ENCODE results near the gene ARHGEF28.

- TF ChIP-seq, protein P1, sequence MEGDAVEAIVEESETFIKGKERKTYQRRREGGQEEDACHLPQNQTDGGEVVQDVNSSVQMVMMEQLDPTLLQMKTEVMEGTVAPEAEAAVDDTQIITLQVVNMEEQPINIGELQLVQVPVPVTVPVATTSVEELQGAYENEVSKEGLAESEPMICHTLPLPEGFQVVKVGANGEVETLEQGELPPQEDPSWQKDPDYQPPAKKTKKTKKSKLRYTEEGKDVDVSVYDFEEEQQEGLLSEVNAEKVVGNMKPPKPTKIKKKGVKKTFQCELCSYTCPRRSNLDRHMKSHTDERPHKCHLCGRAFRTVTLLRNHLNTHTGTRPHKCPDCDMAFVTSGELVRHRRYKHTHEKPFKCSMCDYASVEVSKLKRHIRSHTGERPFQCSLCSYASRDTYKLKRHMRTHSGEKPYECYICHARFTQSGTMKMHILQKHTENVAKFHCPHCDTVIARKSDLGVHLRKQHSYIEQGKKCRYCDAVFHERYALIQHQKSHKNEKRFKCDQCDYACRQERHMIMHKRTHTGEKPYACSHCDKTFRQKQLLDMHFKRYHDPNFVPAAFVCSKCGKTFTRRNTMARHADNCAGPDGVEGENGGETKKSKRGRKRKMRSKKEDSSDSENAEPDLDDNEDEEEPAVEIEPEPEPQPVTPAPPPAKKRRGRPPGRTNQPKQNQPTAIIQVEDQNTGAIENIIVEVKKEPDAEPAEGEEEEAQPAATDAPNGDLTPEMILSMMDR (IDR thresholded peaks at IDR 0.05): no peak
- TF ChIP-seq EP300 (IDR thresholded peaks at IDR 0.05): no peak
- no peak for TF ChIP-seq POLR2AphosphoS5 (IDR thresholded peaks at IDR 0.05)
- no peak for TF ChIP-seq POLR2A (IDR thresholded peaks at IDR 0.05)
Measured at GRCh38 chr5:73906277-73906676, 280.3 kb downstream of the ARHGEF28 start.
